GM12874 (cell line): ENCODE measurements around the gene DDR1.

Source experiments
- CTCF ChIP-seq: IDR thresholded peaks from 2 replicates; pipeline ENCODE4 v1.5.1; 2011; ENCODE audit warnings: low read depth, mild to moderate bottlenecking, control low read depth, low read length, moderate library complexity; ENCODE audit not compliant: insufficient read depth

DDR1 gene

GRCh38 chr6:30897882-30898281 lies 13.6 kb downstream of the DDR1 start:
- no peak for TF ChIP-seq CTCF

GRCh38 chr6:30898750-30899360 lies 14.5 kb downstream of the DDR1 start:
- TF ChIP-seq CTCF: no peak

- TF ChIP-seq CTCF: no peak
These were observed 16.6 kb downstream of the DDR1 start for GRCh38 chr6:30900863-30901417.

- no peak for TF ChIP-seq CTCF
These were observed 17.1 kb downstream of the DDR1 start for GRCh38 chr6:30901436-30901835.

GRCh38 chr6:30902709-30903108 lies 18.4 kb downstream of the DDR1 start:
- TF ChIP-seq CTCF: no peak

- no peak for TF ChIP-seq CTCF
These were observed 18.9 kb downstream of the DDR1 start for GRCh38 chr6:30903236-30903635.

- TF ChIP-seq CTCF: no peak
These were observed 23.7 kb downstream of the DDR1 start, which contains the start of gene GTF2H4 for GRCh38 chr6:30907758-30908591. GTF2H4 (plus strand) TSS chr6:30908207.
